ENCODE measurements around the gene CCNQ. TPM values are rescaled to one million over a fixed set of nuclear protein-coding genes. Genes with fewer than 3 reads are reported as not detected.

Gene CCNQ
- total and polyA plus RNA-seq, 2 donors (not counting 3 experiments of a cell fraction or from before 2014, with no cell fraction given) = 21.3 to 37.0 TPM

- dilution Hi-C loops (cut with MboI; ENCODE audit: extremely low pct_ligation_motif_present, low sequenced_read_pairs) (no loop called here), intact Hi-C loops (cut with micrococcal nuclease) (no loop called here)
- CTCF ChIA-PET = no interaction called here
- no peaks in the 10 kb centered on the region for H3K9me1 ChIP-seq (replicated peaks; ENCODE audit: control insufficient read depth, extremely low read depth, insufficient read depth, low read length)
- DNase-seq (ENCODE audit: low read depth, low spot score) (no peak), FAIRE-seq (no peak)
- no peak overlapping the region for H3K4me2 ChIP-seq (ENCODE audit: insufficient read depth, low read length)
- TF ChIP-seq MAX (IDR thresholded peaks at IDR 0.05; ENCODE audit: insufficient read depth, insufficient read length) = no peak
- no peak for TF ChIP-seq MYC (IDR thresholded peaks at IDR 0.05; ENCODE audit: low read depth, low read length)
- no peak overlapping the region for H3K9ac ChIP-seq (replicated peaks; ENCODE audit: extremely low read depth, insufficient read depth, low read length)
- H3K79me2 ChIP-seq (ENCODE audit: control insufficient read depth, insufficient read depth, low read length) = no peaks in the 10 kb centered on the region
- H2AFZ ChIP-seq (ENCODE audit: low read depth, low read length) = no peak overlapping the region
- H3K4me3 ChIP-seq (replicated peaks in 1 of 3; ENCODE audit: insufficient read depth in 1 of 3, low read depth in 1 of 3, low read length in 3 of 3) = no peak overlapping the region
- H3K9me3 ChIP-seq (replicated peaks; ENCODE audit: control insufficient read depth, insufficient read depth, low read length) = no peaks in the 10 kb centered on the region
- no peaks in the 10 kb centered on the region for H3K4me1 ChIP-seq (ENCODE audit: control insufficient read depth, extremely low read depth, insufficient read depth, low read length)
- no peak overlapping the region for H3K27ac ChIP-seq (ENCODE audit: insufficient read depth, low read depth, low read length)
- no TSS peak for BruUV-seq (replicated peaks)
- peaks cover 0 to 3% of the 10 kb centered on the region in 2 experiments for H3K27me3 ChIP-seq (ENCODE audit: control insufficient read depth in 2 of 2, insufficient read depth in 2 of 2, low read length in 2 of 2)
- H4K20me1 ChIP-seq (replicated peaks; ENCODE audit: control insufficient read depth, extremely low read depth, insufficient read depth, low read length) = no peaks in the 10 kb centered on the region
- no peaks in the 10 kb centered on the region for H3K36me3 ChIP-seq (ENCODE audit: control insufficient read depth in 2 of 2, extremely low read depth in 1 of 2, insufficient read depth in 2 of 2, low read length in 2 of 2)
- POLR2A ChIA-PET = no interaction called here
Measured at GRCh38 chrX:153621949-153622598, 23.1 kb upstream of the CCNQ start.

- no peak for DNase-seq (ENCODE audit: low read depth, low spot score)
- BruUV-seq (replicated peaks) = no TSS peak
- H3K79me2 ChIP-seq (ENCODE audit: control insufficient read depth, insufficient read depth, low read length) = no peaks in the 10 kb centered on the region
- POLR2A ChIA-PET = no interaction called here
- no peak overlapping the region for H3K4me2 ChIP-seq (ENCODE audit: insufficient read depth, low read length)
- H3K9ac ChIP-seq (replicated peaks; ENCODE audit: extremely low read depth, insufficient read depth, low read length) = no peak overlapping the region
- CTCF ChIA-PET = interaction anchor here (0.5 to 2.0 kb wide), 2 partner anchors 42 to 47 kb away, joined by 5 read pairs; no protein-coding TSS in a partner anchor
- intact Hi-C loops (cut with micrococcal nuclease) (no loop called here), dilution Hi-C loops (cut with MboI; ENCODE audit: extremely low pct_ligation_motif_present, low sequenced_read_pairs) (no loop called here)
- peaks cover 3 to 5% of the 10 kb centered on the region in 2 experiments for H3K27me3 ChIP-seq (ENCODE audit: control insufficient read depth in 2 of 2, insufficient read depth in 2 of 2, low read length in 2 of 2)
- H3K27ac ChIP-seq (ENCODE audit: insufficient read depth, low read depth, low read length) = no peak overlapping the region
- no peaks in the 10 kb centered on the region for H3K9me1 ChIP-seq (replicated peaks; ENCODE audit: control insufficient read depth, extremely low read depth, insufficient read depth, low read length)
- H2AFZ ChIP-seq (ENCODE audit: low read depth, low read length) = no peak overlapping the region
- no peaks in the 10 kb centered on the region for H3K36me3 ChIP-seq (ENCODE audit: control insufficient read depth in 2 of 2, extremely low read depth in 1 of 2, insufficient read depth in 2 of 2, low read length in 2 of 2)
- no peaks in the 10 kb centered on the region for H3K9me3 ChIP-seq (replicated peaks; ENCODE audit: control insufficient read depth, insufficient read depth, low read length)
- peak; percentile 15 for FAIRE-seq
- no peaks in the 10 kb centered on the region for H4K20me1 ChIP-seq (replicated peaks; ENCODE audit: control insufficient read depth, extremely low read depth, insufficient read depth, low read length)
- H3K4me3 ChIP-seq (replicated peaks in 1 of 3; ENCODE audit: insufficient read depth in 1 of 3, low read depth in 1 of 3, low read length in 3 of 3) = no peak overlapping the region
- H3K4me1 ChIP-seq (ENCODE audit: control insufficient read depth, extremely low read depth, insufficient read depth, low read length) = no peaks in the 10 kb centered on the region
- TF ChIP-seq POLR2AphosphoS5 (IDR thresholded peaks at IDR 0.05; ENCODE audit: insufficient read depth, low read depth, low read length) = no peak
- no peak for TF ChIP-seq CTCF (IDR thresholded peaks at IDR 0.05; ENCODE audit: extremely low read depth in 1 of 2, insufficient read depth in 1 of 2, low read depth in 1 of 2, low read length in 2 of 2)
- no peak for TF ChIP-seq FOS (IDR thresholded peaks at IDR 0.05; ENCODE audit: borderline replicate concordance, insufficient read depth, low read length)
- no peak for TF ChIP-seq JUN (IDR thresholded peaks at IDR 0.05; ENCODE audit: borderline replicate concordance, insufficient read depth, insufficient read length, low read depth)
- TF ChIP-seq EZH2 (IDR thresholded peaks at IDR 0.05; ENCODE audit: borderline replicate concordance, low read depth, low read length, severe bottlenecking) = no peak
- no peak for TF ChIP-seq MAX (IDR thresholded peaks at IDR 0.05; ENCODE audit: insufficient read depth, insufficient read length)
- no peak for TF ChIP-seq GATA2 (IDR thresholded peaks at IDR 0.05; ENCODE audit: insufficient read depth, insufficient read length, low read depth, low read length)
Measured at GRCh38 chrX:153620576-153620975, 21.6 kb upstream of the CCNQ start.
